HepG2 (cell line): Measurements from ENCODE around the gene KCNMA1. TPM values are rescaled to one million over a fixed set of nuclear protein-coding genes. Genes with fewer than 3 reads are reported as not detected.

ENCODE experiments used
- ATAC-seq: fragments of 200-7000 bp; cut with Tn5 transposase; 3 replicates; pipeline ENCODE4 v1.9.1; 2020; ENCODE audit warnings: mild to moderate bottlenecking, moderate library complexity
- BruUV-seq: library from RNA; stranded (reverse); fragments of 400-500 nt; replicated peaks from 2 replicates; lab custom pipeline; 2021; lab: Mats Ljungman, UMichigan
- CTCF ChIA-PET: fragments of 300-600 bp; formaldehyde crosslinking; extraction: SDS; loops from one replicate; lab custom pipeline; 2021; ENCODE audit warnings: low total read pairs, inconsistent platforms, low intra/inter-chr PET ratio; lab: Yijun Ruan, JAX
- POLR2A ChIA-PET: fragments of 350-600 bp; sonication (Branson Sonifier 250); formaldehyde crosslinking; loops from one replicate; lab custom pipeline; 2020; ENCODE audit warnings: antibody characterized with exemption, inconsistent platforms; lab: Yijun Ruan, JAX
- DNase-seq: peaks from one replicate; pipeline ENCODE4 v3.0.0-alpha.2; 2015; ENCODE audit warnings: low spot score
- FAIRE-seq: peaks from 3 replicates; lab custom pipeline; 2011; peaks lifted over from hg19 to GRCh38; lab: Jason Lieb, UNC
- H2AFZ ChIP-seq: one replicate; pipeline ENCODE4 v1.6.1; 2011; ENCODE audit warnings: low read length, inconsistent platforms
- H3K27ac ChIP-seq: fragments of 300-600 bp; 3 replicates; pipeline ENCODE4 v1.8.0; 2011; ENCODE audit warnings: mixed run types, mild to moderate bottlenecking, mixed read lengths, low read length, inconsistent platforms; ENCODE audit not compliant: insufficient read depth; ENCODE audit errors: extremely low read length
- H3K27me3 ChIP-seq, 2 experiments: fragments of 200-600 bp in 1 of 2; 2 replicates in 1 of 2; 3 replicates in 1 of 2; pipeline versions ENCODE4 v1.6.0 to v1.8.0; 2011; ENCODE audit warnings: low read length in 2 of 2, mild to moderate bottlenecking in 2 of 2, moderate library complexity in 2 of 2, inconsistent platforms in 1 of 2; ENCODE audit not compliant: insufficient read depth in 2 of 2, control insufficient read depth in 1 of 2
- H3K36me3 ChIP-seq, 2 experiments: fragments of 200-600 bp in 1 of 2; replicated peaks in 1 of 2; 2 replicates in 1 of 2; 3 replicates in 1 of 2; pipeline versions ENCODE4 v1.5.1 to v1.8.0; 2011; ENCODE audit warnings: low read length in 2 of 2, inconsistent platforms in 1 of 2; ENCODE audit not compliant: insufficient read depth in 2 of 2, control insufficient read depth in 1 of 2
- H3K4me1 ChIP-seq: 2 replicates; pipeline ENCODE4 v1.5.1; 2012; ENCODE audit warnings: low read length, inconsistent platforms; ENCODE audit not compliant: insufficient read depth
- H3K4me2 ChIP-seq: 2 replicates; pipeline ENCODE4 v1.6.0; 2011; ENCODE audit warnings: low read depth, low read length, inconsistent platforms
- H3K4me3 ChIP-seq, 3 experiments: fragments of 200-600 bp in 1 of 3; sonication (generic), shearing (Covaris generic) in 1 of 3; replicated peaks in 1 of 3; 2 replicates each; pipeline ENCODE4 v1.5.1; 2011 to 2016; ENCODE audit warnings: low read length in 3 of 3, inconsistent platforms in 2 of 3, low read depth in 2 of 3, mild to moderate bottlenecking in 2 of 3, control low read depth in 1 of 3, mixed read lengths in 1 of 3; ENCODE audit not compliant: insufficient read depth in 1 of 3
- H3K79me2 ChIP-seq: one replicate; pipeline ENCODE4 v1.6.1; 2011; ENCODE audit warnings: low read length, inconsistent platforms; ENCODE audit not compliant: insufficient read depth
- H3K9ac ChIP-seq: 2 replicates; pipeline ENCODE4 v1.6.0; 2011; ENCODE audit warnings: mild to moderate bottlenecking, low read depth, low read length, inconsistent platforms; ENCODE audit not compliant: insufficient read depth
- H3K9me3 ChIP-seq: 2 replicates; pipeline ENCODE4 v1.5.1; 2012; ENCODE audit warnings: mild to moderate bottlenecking, low read length
- H4K20me1 ChIP-seq: 2 replicates; pipeline ENCODE4 v1.6.0; 2011; ENCODE audit warnings: inconsistent platforms, mild to moderate bottlenecking, low read length, moderate library complexity; ENCODE audit not compliant: insufficient read depth
- ATAD3A ChIP-seq: sonication (generic); formaldehyde crosslinking; IDR thresholded peaks from 2 replicates; pipeline ENCODE4 v1.4.0; 2020; ENCODE audit warnings: missing genetic modification reagents
- CC2D1A ChIP-seq: sonication (generic); formaldehyde crosslinking; IDR thresholded peaks from 2 replicates; pipeline ENCODE4 v1.8.1; 2023; ENCODE audit warnings: mild to moderate bottlenecking, missing genetic modification reagents
- CENPX ChIP-seq: sonication (generic); formaldehyde crosslinking; IDR thresholded peaks from 2 replicates; pipeline ENCODE4 v1.9.0; 2021; ENCODE audit warnings: mild to moderate bottlenecking, missing genetic modification reagents, moderate library complexity
- DNMT3B ChIP-seq: conservative IDR thresholded peaks from 2 replicates; pipeline ENCODE4 v1.6.1; 2016; ENCODE audit warnings: missing biosample characterization, control low read depth
- FOXC1 ChIP-seq: sonication (generic); formaldehyde crosslinking; IDR thresholded peaks from 2 replicates; pipeline ENCODE4 v1.8.0; 2022; ENCODE audit warnings: mild to moderate bottlenecking, missing genetic modification reagents, borderline replicate concordance
- FOXO4 ChIP-seq: sonication (generic); formaldehyde crosslinking; conservative IDR thresholded peaks from 2 replicates; pipeline ENCODE4 v1.8.1; 2023; ENCODE audit warnings: missing genetic modification reagents
- IKZF1 ChIP-seq: fragments of 450-650 bp; IDR thresholded peaks from 2 replicates; pipeline ENCODE4 v1.7.1; 2016
- TERF1 ChIP-seq: sonication (generic); formaldehyde crosslinking; IDR thresholded peaks from 2 replicates; pipeline ENCODE4 v1.8.0; 2022; ENCODE audit warnings: mild to moderate bottlenecking, missing genetic modification reagents, moderate library complexity
- TRIM22 ChIP-seq: fragments of 450-650 bp; IDR thresholded peaks from 2 replicates; pipeline ENCODE4 v1.6.1; 2017
- ZBTB33 ChIP-seq: sonication (generic); formaldehyde crosslinking; IDR thresholded peaks from 2 replicates; pipeline ENCODE4 v1.4.0; 2020; ENCODE audit warnings: missing genetic modification reagents
- ZBTB44 ChIP-seq: sonication (generic); formaldehyde crosslinking; IDR thresholded peaks from 2 replicates; pipeline ENCODE4 v1.4.0; 2020; ENCODE audit warnings: missing genetic modification reagents
- ZNF687 ChIP-seq: sonication (generic); formaldehyde crosslinking; IDR thresholded peaks from 2 replicates; pipeline ENCODE4 v1.5.1; 2020; ENCODE audit warnings: mild to moderate bottlenecking, missing genetic modification reagents, moderate library complexity
- WGBS: methylation state at CpG from one replicate; pipeline ENCODE4 v1.1.6; 2017; ENCODE audit warnings: low lambda C conversion rate; 5-methylcytosine and 5-hydroxymethylcytosine counted together
- in situ Hi-C: cut with HindIII; loops from 2 replicates; pipeline ENCODE4 v1.10.0; 2017; ENCODE audit warnings: low pct_unique_long_range_greater_than_20kb; ENCODE audit not compliant: extremely low pct_ligation_motif_present
- intact Hi-C: fragments of 100-400 bp; cut with micrococcal nuclease; formaldehyde crosslinking; loops from one replicate; pipeline ENCODE4 v1.10.0; 2022; ENCODE audit not compliant: unreplicated experiment
- polyA plus RNA-seq, 8 experiments: library from polyadenylated mRNA; depleted of rRNA in 3 of 8; stranded (reverse) in 7 of 8; unstranded in 1 of 8; fragments of >200 nt; fragmentation: Illumina TruSeq in 4 of 8; extraction: Trizol in 4 of 8; gene quantifications; 2 replicates each; pipeline versions ENCODE4 v1.2.1 to v1.2.3, GENCODE V29; 2011 to 2016; ENCODE audit warnings: low read depth in 4 of 8, missing spikeins in 1 of 8, mixed read lengths in 1 of 8; ENCODE audit not compliant: insufficient read depth in 1 of 8
- total RNA-seq, 5 experiments: library from RNA; depleted of rRNA; stranded (reverse); fragments of >200 nt; fragmentation: Illumina TruSeq; extraction: Trizol; gene quantifications; 2 replicates each; pipeline ENCODE4 v1.2.3, GENCODE V29; 2016; ENCODE audit warnings: low read depth in 1 of 5

The KCNMA1 gene
- total and polyA plus RNA-seq, 2 of the 13 experiments (the other 11 are each of a cell fraction or from before 2014, with no cell fraction given), result 0.02 TPM; not detected in 1

- Histone ChIP-seq H2AFZ (no peak overlapping the region), H3K79me2 (no peaks in the 10 kb centered on the region), H3K27ac (no peak overlapping the region), H3K9ac (no peak overlapping the region), H3K27me3 (no peaks in the 10 kb centered on the region), H3K4me1 (no peaks in the 10 kb centered on the region), H4K20me1 (no peaks in the 10 kb centered on the region), H3K9me3 (no peaks in the 10 kb centered on the region), H3K4me2 (no peak overlapping the region), H3K36me3 (no peaks in the 10 kb centered on the region), H3K4me3 (no peak overlapping the region)
- ATAC-seq, result no peak
- BruUV-seq, result no TSS peak
- ChIA-PET POLR2A (no interaction called here), CTCF (no interaction called here)
- FAIRE-seq, result no peak
- DNase-seq, result no peak
- WGBS, result 1% methylated on average over 4 of the region's 4 CpGs
- intact Hi-C loops, result no loop called here
- in situ Hi-C loops, result loop anchor here (10.0 kb wide), 1 partner anchor 152 kb away; no protein-coding TSS in a partner anchor
- TF ChIP-seq ZNF687, result no peak
- TF ChIP-seq FOXO4 (CRISPR knock-in tag), result no peak
- TF ChIP-seq DNMT3B, result no peak
- TF ChIP-seq CENPX (CRISPR knock-in tag), result no peak
- no peak for TF ChIP-seq TRIM22
- no peak for TF ChIP-seq CC2D1A (CRISPR knock-in tag)
- no peak for TF ChIP-seq FOXC1 (CRISPR knock-in tag)
- no peak for TF ChIP-seq ZBTB44 (CRISPR knock-in tag)
- TF ChIP-seq TERF1 (CRISPR knock-in tag), result no peak
- TF ChIP-seq IKZF1, result no peak
- TF ChIP-seq ATAD3A (CRISPR knock-in tag), result no peak
- no peak for TF ChIP-seq ZBTB33 (CRISPR knock-in tag)
These were observed 145.1 kb downstream of the KCNMA1 start for GRCh38 chr10:77492368-77492994.
